ENCODE measurements around the gene SH3GLB1. TPM values are rescaled to one million over a fixed set of nuclear protein-coding genes. Genes with fewer than 3 reads are reported as not detected.
"Not testable (repeated sequence)": the region's sequence is repeated elsewhere in the genome, so short reads cannot be mapped to it uniquely, and the experiment has no call there.

The SH3GLB1 gene
- total RNA-seq, 2 donors from 2014 or later = 20.1 to 31.6 TPM

DNA sequence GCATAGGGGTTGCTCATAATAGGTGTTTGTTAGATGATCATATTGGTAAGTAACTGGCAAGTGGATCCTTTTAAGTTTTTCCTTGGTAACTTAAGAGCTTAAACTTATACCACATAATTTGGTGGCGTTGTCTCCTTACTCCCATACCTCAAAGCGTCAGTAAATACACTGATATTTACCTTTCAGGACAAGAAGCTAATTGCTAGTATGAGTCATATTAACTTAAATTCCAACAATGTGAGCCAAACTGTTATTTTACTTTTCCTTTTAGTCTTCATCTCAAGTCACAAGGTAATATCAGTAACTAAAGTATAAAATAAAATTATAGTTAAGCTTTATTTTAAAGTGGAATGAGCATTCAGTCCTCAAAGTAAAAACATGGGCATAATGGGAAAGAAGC is 9.0 kb upstream of the SH3GLB1 start:
- no peaks in the 10 kb centered on the region for H3K36me3 ChIP-seq (replicated peaks in 1 of 2; ENCODE audit: insufficient read depth in 1 of 2, low read depth in 2 of 2)
- ATAC-seq (no peak), DNase-seq (no peak)
- no peaks in the 10 kb centered on the region for H3K9me3 ChIP-seq
- H3K4me1 ChIP-seq = no peaks in the 10 kb centered on the region
- H3K27me3 ChIP-seq = no peaks in the 10 kb centered on the region
- no peak overlapping the region for H3K27ac ChIP-seq
- intact Hi-C loops (cut with DNase I) = no loop called here
- TF ChIP-seq POLR2A (IDR thresholded peaks at IDR 0.05) = no peak
- TF ChIP-seq, protein P1, sequence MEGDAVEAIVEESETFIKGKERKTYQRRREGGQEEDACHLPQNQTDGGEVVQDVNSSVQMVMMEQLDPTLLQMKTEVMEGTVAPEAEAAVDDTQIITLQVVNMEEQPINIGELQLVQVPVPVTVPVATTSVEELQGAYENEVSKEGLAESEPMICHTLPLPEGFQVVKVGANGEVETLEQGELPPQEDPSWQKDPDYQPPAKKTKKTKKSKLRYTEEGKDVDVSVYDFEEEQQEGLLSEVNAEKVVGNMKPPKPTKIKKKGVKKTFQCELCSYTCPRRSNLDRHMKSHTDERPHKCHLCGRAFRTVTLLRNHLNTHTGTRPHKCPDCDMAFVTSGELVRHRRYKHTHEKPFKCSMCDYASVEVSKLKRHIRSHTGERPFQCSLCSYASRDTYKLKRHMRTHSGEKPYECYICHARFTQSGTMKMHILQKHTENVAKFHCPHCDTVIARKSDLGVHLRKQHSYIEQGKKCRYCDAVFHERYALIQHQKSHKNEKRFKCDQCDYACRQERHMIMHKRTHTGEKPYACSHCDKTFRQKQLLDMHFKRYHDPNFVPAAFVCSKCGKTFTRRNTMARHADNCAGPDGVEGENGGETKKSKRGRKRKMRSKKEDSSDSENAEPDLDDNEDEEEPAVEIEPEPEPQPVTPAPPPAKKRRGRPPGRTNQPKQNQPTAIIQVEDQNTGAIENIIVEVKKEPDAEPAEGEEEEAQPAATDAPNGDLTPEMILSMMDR (IDR thresholded peaks at IDR 0.05) = no peak
- WGBS, 2 donors = 63 to 79% methylated on average over 2 of the region's 2 CpGs
- no peak overlapping the region for H3K4me3 ChIP-seq

DNA sequence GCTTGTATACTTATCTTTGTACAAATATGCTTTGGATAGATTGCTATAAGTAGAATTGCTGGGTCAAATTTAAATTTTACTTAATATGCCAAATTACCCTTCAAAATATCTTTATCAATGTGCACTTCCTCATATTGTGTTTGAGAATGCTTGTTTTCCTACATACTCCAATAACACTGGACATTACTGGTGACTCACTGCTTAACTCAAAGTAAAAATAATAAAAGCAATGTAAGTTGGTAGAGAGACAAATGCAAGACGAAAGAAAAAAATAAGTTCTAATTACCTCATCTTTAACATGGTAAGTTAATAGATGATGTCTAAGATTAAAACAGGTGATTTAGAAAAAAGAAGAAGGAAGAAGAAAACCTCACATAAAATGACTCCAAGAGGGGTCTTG is 7.9 kb upstream of the SH3GLB1 start:
- Histone ChIP-seq H3K27me3 (no peaks in the 10 kb centered on the region), H3K4me3 (no peak overlapping the region), H3K27ac (no peak overlapping the region), H3K4me1 (no peaks in the 10 kb centered on the region), H3K36me3 (replicated peaks in 1 of 2; ENCODE audit: insufficient read depth in 1 of 2, low read depth in 2 of 2) (no peaks in the 10 kb centered on the region), H3K9me3 (no peaks in the 10 kb centered on the region)
- TF ChIP-seq, protein P1 (IDR thresholded peaks at IDR 0.05) = no peak
- no peak for TF ChIP-seq POLR2A (IDR thresholded peaks at IDR 0.05)
- intact Hi-C loops (cut with DNase I) = no loop called here
- DNase-seq = no peak
- 85 to 86% methylated on average over 1 of the region's 1 CpG for WGBS, 2 donors
- ATAC-seq = no peak

DNA sequence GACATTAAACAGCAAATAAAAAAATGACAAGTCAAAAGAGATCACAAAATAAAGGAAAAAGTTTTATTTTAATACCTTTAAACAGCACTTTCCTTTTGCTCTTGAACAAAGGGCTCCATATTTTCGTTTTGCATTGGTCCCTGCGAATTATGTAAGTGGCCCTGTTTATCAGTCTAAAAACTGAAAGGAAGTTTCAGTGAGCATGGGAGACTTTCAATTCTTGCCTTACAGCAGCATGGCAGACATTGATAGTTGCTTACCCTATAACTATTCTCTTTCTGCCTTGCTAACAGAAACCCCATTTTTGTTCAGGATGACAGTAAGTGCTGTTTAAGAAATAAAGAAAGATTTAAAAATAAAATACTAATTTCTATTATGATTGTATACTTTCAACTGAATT is 5.2 kb upstream of the SH3GLB1 start:
- Histone ChIP-seq H3K36me3 (replicated peaks in 1 of 2; ENCODE audit: insufficient read depth in 1 of 2, low read depth in 2 of 2) (no peaks in the 10 kb centered on the region), H3K27ac (no peak overlapping the region), H3K4me1 (peaks cover 5% of the 10 kb centered on the region), H3K9me3 (no peaks in the 10 kb centered on the region), H3K4me3 (no peak overlapping the region), H3K27me3 (no peaks in the 10 kb centered on the region)
- no peak for TF ChIP-seq POLR2A (IDR thresholded peaks at IDR 0.05)
- TF ChIP-seq, protein P1 (IDR thresholded peaks at IDR 0.05) = no peak
- DNase-seq (no peak), ATAC-seq (no peak)
- WGBS, 2 donors = 50 to 69% methylated on average over 2 of the region's 2 CpGs
- intact Hi-C loops (cut with DNase I) = no loop called here

DNA sequence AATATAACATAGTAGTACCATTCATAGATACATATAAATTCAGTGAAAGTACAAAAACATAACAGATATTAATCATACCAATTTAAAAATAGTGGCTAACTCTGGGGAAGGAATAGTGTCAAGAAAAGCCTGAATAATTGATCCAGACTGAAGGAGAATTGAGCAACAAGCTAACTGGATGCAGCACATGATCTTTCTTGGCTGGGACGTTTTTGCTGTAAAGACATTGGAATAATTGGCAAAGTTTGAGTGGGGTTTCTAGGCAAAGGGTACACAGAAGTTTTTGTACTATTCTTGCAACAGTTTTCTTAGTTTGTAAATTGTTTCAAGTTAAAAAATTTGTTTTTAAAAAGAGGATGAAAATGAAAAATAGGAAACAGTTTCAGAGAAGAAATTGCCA is 2.6 kb upstream of the SH3GLB1 start:
- no peak for TF ChIP-seq POLR2A (IDR thresholded peaks at IDR 0.05)
- TF ChIP-seq, protein P1 (IDR thresholded peaks at IDR 0.05) = no peak
- Histone ChIP-seq H3K36me3 (replicated peaks in 1 of 2; ENCODE audit: insufficient read depth in 1 of 2, low read depth in 2 of 2) (no peaks in the 10 kb centered on the region), H3K4me3 (no peak overlapping the region), H3K4me1 (peaks cover 13% of the 10 kb centered on the region), H3K27me3 (no peaks in the 10 kb centered on the region), H3K9me3 (no peaks in the 10 kb centered on the region), H3K27ac (no peak overlapping the region)
- 53 to 55% methylated on average over 1 of the region's 1 CpG for WGBS, 2 donors
- ATAC-seq (no peak), DNase-seq (no peak)
- intact Hi-C loops (cut with DNase I) = no loop called here

DNA sequence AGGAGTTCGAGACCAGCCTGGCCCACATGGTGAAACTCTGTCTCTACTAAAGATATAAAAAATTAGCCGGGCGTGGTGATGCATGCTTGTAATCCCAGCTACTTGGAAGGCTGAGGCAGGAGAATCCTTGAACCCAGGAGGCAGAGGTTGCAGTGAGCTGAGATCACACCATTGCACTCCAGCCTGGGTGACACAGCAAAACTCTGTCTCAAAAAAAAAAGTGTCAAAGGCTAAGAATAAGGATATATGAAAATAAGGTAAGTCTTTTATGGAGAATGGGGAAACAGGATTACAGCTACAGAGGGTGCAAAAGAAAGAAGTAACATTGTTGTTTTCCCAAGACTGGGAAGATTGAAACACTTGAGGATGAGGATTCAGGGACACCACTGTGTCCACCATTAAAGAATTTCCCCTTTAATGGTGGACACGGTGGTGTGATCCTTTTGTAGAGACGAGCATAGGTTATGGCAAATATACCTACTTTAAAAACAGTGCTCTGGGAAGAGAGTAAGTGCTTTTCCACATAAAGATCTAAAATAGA is 1.4 kb upstream of the SH3GLB1 start:
- H3K4me1 ChIP-seq = peaks cover 25% of the 10 kb centered on the region
- DNase-seq; H3K9me3 ChIP-seq; H3K27me3 ChIP-seq; H3K36me3 ChIP-seq (replicated peaks in 1 of 2; ENCODE audit: insufficient read depth in 1 of 2, low read depth in 2 of 2); intact Hi-C loops (cut with DNase I); H3K27ac ChIP-seq; H3K4me3 ChIP-seq; ATAC-seq: not testable (repeated sequence)
- WGBS, 2 donors = 82 to 84% methylated on average over 5 of the region's 5 CpGs

Measured in body of pancreas (tissue), 4 donors.